NCI-H1092 treated with DMSO at 0.1 percent for 48 hours (cell line): ENCODE results near the gene STS.

Experiments used
- DNase-seq: peaks from one replicate; lab custom pipeline; 2025; lab: John Stamatoyannopoulos, UW

The STS gene

DNA sequence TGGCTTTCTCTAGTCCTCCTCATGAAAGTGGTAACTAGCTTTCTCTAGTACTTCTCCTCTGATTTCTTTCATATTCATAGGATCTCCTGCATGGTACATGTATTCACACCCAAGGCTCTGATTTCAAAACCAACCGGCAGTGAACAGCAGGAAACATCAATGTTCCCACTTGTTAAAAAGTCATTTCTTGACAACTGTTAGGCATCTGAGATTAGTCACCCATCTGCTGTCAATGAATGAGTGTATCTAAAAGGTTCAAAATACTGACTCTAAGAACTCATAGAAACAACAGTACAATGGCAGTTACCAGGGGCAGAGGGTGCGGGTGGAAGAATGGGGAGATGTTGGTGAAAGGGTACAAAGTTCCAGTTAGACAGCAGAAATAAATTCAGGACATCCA, 31.9 kb downstream of the STS start:
- DNase-seq: no peak

GRCh38 chrX:7184816-7185215, 37.3 kb downstream of the STS start:
- DNase-seq: no peak

GRCh38 chrX:7188672-7189071, 41.2 kb downstream of the STS start:
- DNase-seq: no peak

- no peak for DNase-seq
These were observed 42.6 kb downstream of the STS start for GRCh38 chrX:7190157-7190556.

DNA sequence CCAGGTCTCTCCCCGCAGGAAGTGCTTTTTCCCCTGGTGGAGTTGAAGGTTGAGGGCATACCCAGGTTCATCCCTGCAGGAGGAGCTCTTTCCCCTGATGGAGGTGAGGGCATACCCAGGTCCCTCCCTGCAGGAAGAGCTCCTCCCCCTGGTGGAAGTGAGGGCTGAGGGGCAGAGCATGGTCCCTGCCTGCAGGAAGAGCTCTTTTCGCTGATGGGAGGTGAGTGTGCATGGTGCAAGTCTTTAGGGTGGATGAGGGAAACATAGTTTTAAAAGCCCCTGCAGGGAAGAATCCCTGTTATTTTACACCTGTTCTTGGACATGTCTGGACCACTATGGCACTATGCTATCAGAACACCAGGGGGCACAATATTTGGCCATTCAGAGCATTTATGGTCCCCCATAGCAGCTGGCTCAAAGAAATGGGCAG, 44.2 kb downstream of the STS start:
- DNase-seq: no peak

DNA sequence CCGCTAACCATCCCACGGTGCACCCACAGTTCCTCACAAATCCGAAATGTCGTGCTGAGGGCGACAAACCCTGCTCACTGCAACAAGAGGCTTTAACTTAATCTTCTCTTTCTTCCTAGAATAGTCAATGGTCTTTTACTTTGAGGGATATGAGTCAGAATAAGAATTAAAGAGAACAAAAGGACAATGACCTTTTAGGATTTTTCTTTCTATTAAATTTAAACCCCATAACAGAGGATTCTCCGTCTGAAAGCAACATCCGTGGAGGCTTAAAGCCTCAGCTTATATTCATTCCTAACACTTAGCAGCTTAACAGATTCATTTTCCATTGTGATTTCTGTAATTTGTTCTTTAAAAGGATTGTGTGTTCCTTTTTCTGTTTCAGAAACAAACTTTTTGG, 45.4 kb downstream of the STS start:
- DNase-seq: no peak

- no peak for DNase-seq
These were observed 47.1 kb downstream of the STS start for GRCh38 chrX:7194606-7195005.
